GM19452 (cell line): ENCODE results near the gene APEH.
A peak's percentile ranks its signal among the peaks of the same experiment; 100 is the strongest.

Experiments
- ATAC-seq: cut with Tn5 transposase; IDR thresholded peaks from one replicate; pipeline ENCODE4 v1.9.1; 2021; ENCODE audit not compliant: unreplicated experiment

APEH gene

DNA sequence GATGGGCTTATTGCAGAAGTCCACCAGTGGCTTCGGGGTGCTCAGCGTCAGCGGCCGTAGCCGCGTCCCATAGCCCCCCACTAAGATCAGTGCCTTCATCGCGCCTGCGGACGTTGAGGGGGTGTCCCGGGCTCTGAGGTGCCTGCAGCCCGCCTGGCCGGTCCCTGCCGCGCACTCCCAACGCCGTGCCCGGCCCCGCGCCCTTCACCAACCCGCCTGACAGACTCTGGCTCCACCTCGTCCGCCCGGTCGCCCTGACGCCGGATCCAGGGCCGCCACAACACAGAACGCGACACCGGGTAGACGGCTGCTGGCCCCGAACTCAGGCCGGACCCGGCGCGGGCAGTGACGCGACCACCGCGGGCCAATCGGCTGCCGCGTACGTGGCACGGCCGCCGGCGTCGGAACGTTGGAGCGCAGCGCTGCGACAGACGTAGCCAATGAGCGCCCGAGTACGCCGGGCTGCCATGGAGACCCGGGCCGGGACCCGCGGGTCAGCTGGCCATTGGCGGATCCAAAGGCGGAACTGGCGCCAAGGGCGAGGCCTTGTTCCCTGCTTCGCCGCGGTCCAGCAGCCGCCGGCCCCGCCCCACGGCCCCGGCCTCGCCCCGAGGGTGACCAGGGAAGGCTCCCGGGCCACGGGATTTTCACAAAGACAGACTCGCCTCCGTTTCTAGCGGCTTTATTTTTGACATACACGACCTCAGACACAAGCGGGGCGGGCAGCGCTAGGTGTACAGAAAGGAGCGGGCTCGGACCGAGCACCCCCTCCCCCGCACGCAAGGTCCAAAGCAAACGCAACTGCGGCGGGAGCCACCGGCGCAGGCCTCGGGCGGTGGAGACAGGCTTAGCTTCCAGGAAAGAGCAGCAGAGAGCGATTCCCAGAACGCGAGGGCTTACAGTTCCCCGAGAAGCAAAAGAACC lies 49.7 kb downstream of the APEH start, which contains the start of gene GMPPB:
Gene GMPPB, minus strand, starts transcription at position 324 of the 924 bp plus-strand sequence. Its CDS starts 225 bp downstream, at position 99.
- ATAC-seq, result peak; percentile 77

DNA sequence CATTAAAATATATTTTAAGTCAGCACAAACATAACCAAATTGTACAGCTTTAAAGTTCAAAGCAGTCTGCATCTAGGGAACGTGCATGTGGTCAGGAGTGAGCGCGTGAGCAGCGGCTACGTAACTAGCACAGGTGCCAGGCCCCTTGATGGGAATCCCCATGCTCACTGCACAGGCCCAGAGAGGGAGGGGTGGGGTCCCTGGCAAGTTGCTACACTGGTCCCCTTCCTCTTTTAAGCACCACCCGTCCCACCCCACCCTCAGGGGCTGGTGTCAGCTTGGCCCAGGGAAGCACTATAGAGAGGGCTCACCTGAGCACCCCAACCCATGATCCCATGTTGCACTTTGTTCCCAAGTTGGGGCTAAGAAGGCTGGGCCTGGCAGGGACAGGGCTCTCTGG lies 50.4 kb downstream of the APEH start:
- ATAC-seq, result no peak

DNA sequence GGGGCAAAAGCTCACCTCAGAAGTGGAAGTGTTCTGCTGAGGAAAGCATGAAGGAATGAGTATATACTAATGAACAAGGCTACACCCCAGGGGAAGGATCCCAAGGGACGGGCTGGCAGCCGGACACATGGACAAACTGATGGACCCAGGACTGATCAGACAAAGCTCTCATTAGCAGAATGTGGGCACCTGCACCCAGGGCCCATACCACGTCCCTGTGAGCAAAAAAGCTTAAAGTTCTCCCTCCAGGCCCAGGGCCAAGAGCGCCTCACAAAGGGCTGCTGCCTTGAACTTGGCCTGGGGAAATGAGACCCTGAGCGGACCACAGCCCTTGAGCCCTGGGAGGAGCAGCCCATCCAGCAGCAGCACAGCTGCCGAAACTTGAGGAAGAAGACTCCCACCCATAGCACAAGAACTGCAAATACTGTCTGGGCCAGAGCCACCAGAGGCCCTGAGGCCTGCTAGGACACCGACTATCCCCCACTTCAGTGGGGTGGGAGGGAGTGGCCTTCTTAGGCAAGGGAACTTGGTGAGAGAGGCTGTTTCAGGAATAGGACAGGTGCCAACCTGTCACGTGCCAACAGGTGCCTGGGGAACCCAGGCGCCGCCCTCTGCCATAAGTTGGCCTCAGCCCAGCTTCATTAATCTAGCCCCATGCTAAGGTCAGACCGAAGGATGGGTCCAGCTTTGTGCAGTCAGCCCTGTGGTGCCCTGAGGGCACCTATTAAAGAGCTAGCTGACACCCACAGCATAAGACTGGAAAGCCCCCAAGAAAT lies 51.9 kb downstream of the APEH start:
- ATAC-seq, result no peak

DNA sequence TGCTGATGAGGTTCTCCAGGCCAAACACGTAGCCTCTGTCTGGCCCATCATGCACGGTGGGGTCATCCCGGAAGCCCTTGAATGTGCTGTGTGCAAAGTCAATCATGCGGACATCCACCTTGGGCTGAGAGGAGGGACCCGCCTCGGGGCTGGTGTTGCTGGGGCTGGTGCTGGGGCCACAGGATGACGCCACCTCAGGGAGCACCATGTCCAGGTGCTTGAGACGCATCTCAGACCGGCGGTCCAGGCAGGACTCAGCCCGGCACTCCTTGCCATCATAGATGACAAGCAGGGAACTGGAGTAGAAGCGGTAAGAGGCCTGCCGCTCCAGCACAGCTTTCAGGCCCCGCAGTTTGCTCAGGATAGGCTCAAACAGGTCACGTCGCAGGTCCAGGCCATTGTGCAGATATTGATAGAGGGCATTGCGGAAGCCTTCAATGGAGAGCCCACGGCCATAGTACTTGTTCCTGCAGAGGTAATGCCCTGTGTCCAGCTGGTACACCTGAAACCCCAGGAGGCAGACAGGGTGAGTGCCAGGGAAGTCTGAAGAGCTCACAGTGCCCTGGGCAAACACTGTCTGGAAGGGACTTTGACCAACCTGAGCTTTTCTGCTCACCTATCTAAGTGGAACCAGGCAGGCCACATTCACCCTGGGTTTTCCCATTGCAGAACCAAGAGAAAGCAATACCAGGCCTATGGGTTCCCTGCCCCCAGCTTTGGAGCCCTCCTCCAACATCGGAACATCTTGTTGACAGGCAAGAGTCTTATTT lies 53.2 kb downstream of the APEH start:
- ATAC-seq, result no peak

DNA sequence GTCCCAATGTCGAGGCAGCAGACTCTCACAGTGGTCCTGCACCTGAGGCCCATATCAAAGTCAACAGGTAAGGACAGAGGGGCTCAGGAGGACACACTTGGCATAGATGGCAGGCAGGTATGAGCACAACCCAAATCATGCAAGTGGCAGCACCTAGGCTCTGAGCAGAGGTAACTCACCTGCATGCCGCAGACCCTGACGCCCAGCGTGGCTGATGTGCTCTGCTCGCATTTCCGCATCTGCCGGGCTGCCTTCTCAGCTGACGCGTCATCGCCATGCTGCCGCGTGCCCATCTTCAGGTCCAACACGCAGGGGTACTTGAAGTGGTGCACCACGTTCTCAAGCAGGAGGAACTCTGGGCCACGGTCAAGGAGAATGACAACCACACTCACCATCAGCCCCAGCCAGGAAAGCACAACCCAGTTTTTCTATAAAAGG lies 53.8 kb downstream of the APEH start:
- ATAC-seq, result no peak

DNA sequence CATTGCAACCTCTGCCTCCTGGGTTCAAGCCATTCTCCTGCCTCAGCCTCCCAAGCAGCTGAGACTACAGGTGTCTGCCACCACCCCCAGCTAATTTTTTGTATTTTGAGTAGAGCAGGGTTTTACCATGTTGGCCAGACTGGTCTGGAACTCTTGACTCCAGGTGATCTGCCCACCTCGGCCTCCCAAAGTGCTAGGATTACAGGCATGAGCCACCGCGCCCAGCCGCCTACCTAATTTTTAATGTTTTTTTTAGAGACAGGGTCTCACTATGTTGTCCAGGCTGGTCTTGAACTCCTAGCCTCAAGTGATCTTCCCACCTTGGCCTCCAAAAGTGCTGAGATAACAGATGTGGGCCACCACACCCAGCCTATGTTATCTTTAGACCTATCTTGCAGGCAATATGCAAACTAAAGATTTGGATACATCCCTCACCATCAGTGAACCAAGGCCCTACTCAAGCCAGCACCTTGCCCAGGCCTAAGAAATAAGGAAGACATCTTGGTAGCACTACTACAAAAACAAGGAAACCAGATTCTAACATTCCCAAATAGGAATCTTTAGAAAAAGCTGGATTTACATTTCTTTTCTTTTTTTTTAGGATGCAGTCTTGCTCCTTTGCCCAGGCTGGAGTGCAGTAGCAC lies 55.9 kb downstream of the APEH start:
- no peak for ATAC-seq

DNA sequence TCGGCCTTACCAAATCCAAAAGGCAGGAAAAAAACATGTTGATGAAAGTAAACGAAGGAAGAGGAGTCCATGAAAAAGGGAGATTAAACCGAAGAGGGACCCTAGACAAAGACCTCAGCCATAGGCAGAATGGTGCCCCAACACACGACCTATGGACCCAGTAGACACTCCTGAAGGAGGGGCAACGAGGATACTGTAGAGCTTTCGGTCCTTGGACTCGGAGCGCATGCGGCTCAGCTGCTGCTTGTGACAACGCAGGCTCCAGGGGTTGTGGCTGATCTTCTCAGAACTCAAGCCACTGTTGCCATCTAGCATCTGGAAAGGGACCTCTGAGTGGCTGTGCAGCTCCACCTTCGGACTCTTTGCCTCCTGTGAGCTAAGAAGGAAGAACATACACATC lies 58.4 kb downstream of the APEH start:
- ATAC-seq, result no peak

DNA sequence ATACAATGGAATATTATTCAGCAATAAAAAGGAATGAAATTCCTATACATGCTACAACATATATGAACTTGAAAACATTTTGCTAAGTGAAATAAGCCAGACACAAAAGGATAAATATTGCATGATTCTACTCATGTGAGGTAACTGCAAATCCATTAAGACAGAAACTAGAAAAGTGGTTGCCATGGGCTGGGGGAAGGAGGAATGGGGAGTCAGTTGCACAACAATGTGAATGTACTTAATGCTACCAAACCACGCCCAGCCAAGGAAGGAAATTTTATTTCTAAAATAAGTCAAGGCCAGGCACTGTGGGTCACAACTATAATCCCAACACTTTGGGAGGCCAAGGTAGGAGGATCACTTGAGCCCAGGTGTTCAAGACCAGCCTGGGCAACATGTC lies 59.4 kb downstream of the APEH start:
- ATAC-seq, result no peak
